OCI-LY3 (cell line): ENCODE results near the gene SLC9A8.

Source experiments
- EZH2phosphoT487 ChIP-seq: fragments of 200-600 bp; shearing (Covaris generic); IDR thresholded peaks from 2 replicates; pipeline ENCODE4 v1.6.1; 2018; ENCODE audit warnings: antibody characterized with exemption, mixed run types, low read depth
- TF ChIP-seq, protein P1 (sequence below): fragments of 200-600, 300-600 bp; sonication (generic); IDR thresholded peaks from 2 replicates; pipeline ENCODE4 v1.5.1; 2014; ENCODE audit warnings: antibody characterized with exemption, low read length, low read depth

DNA sequence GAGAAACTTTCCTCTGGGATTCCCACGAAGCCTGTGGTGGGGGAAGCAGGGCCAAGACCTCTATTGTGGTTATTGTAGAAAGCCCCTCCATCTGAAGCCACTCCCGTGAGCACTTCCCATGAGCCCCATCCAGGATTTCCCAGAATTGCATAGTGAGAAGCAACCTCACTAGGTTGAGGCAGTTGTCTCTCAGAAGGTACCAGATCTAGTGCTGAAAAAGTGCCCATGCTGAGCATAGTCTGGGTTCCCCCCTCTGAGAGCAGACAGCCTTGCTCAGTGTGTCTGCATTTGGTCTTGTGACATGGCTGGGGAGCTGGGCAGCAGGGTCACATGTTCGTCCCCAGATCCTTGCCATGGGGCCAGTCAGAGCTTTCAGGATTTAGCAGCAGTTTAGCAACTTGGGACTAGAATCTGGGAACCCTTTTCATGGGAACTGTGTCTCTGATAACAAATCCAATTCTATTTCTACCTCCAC lies 38.6 kb downstream of the SLC9A8 start:
- TF ChIP-seq, protein P1, sequence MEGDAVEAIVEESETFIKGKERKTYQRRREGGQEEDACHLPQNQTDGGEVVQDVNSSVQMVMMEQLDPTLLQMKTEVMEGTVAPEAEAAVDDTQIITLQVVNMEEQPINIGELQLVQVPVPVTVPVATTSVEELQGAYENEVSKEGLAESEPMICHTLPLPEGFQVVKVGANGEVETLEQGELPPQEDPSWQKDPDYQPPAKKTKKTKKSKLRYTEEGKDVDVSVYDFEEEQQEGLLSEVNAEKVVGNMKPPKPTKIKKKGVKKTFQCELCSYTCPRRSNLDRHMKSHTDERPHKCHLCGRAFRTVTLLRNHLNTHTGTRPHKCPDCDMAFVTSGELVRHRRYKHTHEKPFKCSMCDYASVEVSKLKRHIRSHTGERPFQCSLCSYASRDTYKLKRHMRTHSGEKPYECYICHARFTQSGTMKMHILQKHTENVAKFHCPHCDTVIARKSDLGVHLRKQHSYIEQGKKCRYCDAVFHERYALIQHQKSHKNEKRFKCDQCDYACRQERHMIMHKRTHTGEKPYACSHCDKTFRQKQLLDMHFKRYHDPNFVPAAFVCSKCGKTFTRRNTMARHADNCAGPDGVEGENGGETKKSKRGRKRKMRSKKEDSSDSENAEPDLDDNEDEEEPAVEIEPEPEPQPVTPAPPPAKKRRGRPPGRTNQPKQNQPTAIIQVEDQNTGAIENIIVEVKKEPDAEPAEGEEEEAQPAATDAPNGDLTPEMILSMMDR: no peak
- TF ChIP-seq EZH2phosphoT487: no peak
